Measurements from ENCODE around the gene NUDT16L1. TPM values are rescaled to one million over a fixed set of nuclear protein-coding genes. Genes with fewer than 3 reads are reported as not detected.
"Not testable (repeated sequence)": the region's sequence is repeated elsewhere in the genome, so short reads cannot be mapped to it uniquely, and the experiment has no call there.

The NUDT16L1 gene
- total and polyA plus RNA-seq, 7 donors = 6.3 to 20.2 (median 7.7) TPM

- H3K27me3 ChIP-seq (ENCODE audit: insufficient read depth in 3 of 3, low read length in 2 of 3) = no peaks in the 10 kb centered on the region
- no peak overlapping the region for H3K4me3 ChIP-seq
- peak in 2 of 4 donors; percentile 2 to 8 for ATAC-seq
- no peaks in the 10 kb centered on the region for H3K4me1 ChIP-seq
- 92 to 94% (median 92%) methylated on average over 24 to 25 of the region's 25 CpGs for WGBS, 3 donors
- H3K27ac ChIP-seq = no peak overlapping the region
- H3K36me3 ChIP-seq (ENCODE audit: insufficient read depth in 1 of 2, low read depth in 1 of 2) = peaks cover 4 to 51% of the 10 kb centered on the region in 2 donors
- no peak for TF ChIP-seq CTCF (IDR thresholded peaks at IDR 0.05)
- intact Hi-C loops (cut with DNase I) = no loop called here
- no peaks in the 10 kb centered on the region for H3K9me3 ChIP-seq
- no peak for DNase-seq
Measured at GRCh38 chr16:4649744-4650442, 43.5 kb upstream of the NUDT16L1 start.

DNA sequence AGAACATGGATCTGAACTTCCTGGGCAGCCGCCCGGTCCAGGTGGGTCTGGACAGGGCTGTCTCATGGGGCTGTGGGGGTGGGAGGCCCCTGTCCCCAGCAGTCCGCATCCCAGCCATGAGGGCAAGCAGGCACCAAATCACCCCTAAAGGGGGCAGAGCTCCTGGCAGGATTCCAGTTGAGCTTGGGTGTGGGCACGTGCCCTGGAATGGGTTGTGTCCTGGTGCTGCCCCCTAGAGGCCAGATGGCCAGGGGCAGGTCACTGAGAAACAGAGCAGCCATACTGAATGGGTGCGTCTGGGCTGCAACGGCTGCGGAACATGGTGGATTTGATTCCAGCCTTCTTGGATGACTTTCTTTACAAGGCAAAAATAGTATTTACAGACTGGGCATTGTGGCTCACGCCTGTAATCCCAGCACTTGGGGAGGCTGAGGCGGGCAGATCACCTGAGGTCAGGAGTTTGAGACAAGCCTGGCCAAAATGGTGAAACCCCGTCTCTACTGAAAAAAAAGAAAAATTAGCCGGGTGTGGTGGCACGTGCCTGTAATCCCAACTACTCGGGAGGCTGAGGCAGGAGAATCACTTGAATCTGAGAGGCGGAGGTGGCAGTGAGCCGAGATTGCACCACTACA, 42.8 kb upstream of the NUDT16L1 start:
- H3K4me1 ChIP-seq; H3K9me3 ChIP-seq; H3K4me3 ChIP-seq; intact Hi-C loops (cut with DNase I); H3K27ac ChIP-seq; H3K27me3 ChIP-seq (ENCODE audit: insufficient read depth in 3 of 3, low read length in 2 of 3): not testable (repeated sequence)
- H3K36me3 ChIP-seq (ENCODE audit: insufficient read depth in 1 of 2, low read depth in 1 of 2) = peaks cover 4 to 57% of the 10 kb centered on the region in 2 donors
- DNase-seq (peak; percentile 73 to 86), ATAC-seq (peak; percentile 62 to 87 (median 77))
- TF ChIP-seq CTCF (IDR thresholded peaks at IDR 0.05) = peak; percentile 71
- WGBS, 3 donors = 75 to 87% (median 83%) methylated on average over 15 of the region's 15 CpGs

DNA sequence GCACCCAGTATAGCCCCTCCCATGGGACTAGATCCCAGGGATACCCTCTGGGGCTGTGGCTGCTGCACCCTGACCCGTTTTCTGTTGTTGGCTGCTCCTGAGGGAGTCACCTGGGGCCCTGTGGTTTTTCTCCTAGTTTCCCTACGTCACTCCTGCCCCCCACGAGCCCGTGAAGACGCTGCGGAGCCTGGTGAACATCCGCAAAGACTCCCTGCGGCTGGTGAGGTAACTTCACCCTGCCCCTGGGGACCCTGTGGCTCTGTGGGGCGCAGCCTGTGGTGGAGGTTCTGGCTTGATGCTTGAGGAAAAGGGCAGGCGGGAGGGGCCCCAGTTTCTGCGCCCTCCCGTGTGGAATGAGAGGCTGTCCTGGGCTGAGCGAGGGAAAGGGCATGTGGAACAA, 41.5 kb upstream of the NUDT16L1 start:
- DNase-seq (no peak), ATAC-seq (no peak)
- no peak for TF ChIP-seq CTCF (IDR thresholded peaks at IDR 0.05)
- Histone ChIP-seq H3K36me3 (ENCODE audit: insufficient read depth in 1 of 2, low read depth in 1 of 2) (peaks cover 4 to 66% of the 10 kb centered on the region in 2 donors), H3K9me3 (no peaks in the 10 kb centered on the region), H3K27me3 (ENCODE audit: insufficient read depth in 3 of 3, low read length in 2 of 3) (no peaks in the 10 kb centered on the region), H3K27ac (no peak overlapping the region), H3K4me1 (no peaks in the 10 kb centered on the region), H3K4me3 (no peak overlapping the region)
- intact Hi-C loops (cut with DNase I) = no loop called here
- 93 to 96% (median 93%) methylated on average over 13 of the region's 13 CpGs for WGBS, 3 donors

DNA sequence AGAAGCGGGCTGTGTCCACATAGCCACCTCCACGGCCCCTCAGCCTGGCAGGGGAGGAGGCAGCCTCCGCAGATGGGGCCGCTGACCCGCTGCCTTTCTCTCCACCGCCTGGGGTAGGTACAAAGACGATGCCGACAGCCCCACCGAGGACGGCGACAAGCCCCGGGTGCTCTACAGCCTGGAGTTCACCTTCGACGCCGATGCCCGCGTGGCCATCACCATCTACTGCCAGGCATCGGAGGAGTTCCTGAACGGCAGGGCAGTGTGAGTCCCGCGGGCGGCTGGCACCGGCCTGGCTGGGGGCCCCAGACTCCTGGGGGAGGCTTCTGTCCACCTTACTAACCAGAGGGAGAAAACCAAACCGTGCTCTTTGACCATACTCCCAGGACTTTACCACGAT, 40.8 kb upstream of the NUDT16L1 start:
- Histone ChIP-seq H3K27me3 (ENCODE audit: insufficient read depth in 3 of 3, low read length in 2 of 3) (no peaks in the 10 kb centered on the region), H3K4me3 (no peak overlapping the region), H3K4me1 (no peaks in the 10 kb centered on the region), H3K36me3 (ENCODE audit: insufficient read depth in 1 of 2, low read depth in 1 of 2) (peaks cover 4 to 73% of the 10 kb centered on the region in 2 donors), H3K27ac (no peak overlapping the region), H3K9me3 (no peaks in the 10 kb centered on the region)
- ATAC-seq = no peak
- no peak for DNase-seq
- WGBS, 3 donors = 92 to 95% (median 94%) methylated on average over 24 to 25 of the region's 25 CpGs
- no peak for TF ChIP-seq CTCF (IDR thresholded peaks at IDR 0.05)
- intact Hi-C loops (cut with DNase I) = no loop called here
